HG03135 (cell line): ENCODE results near the gene CDH15.
"Not testable (repeated sequence)": the region's sequence is repeated elsewhere in the genome, so short reads cannot be mapped to it uniquely, and the experiment has no call there.

Experiments used
- ATAC-seq: cut with Tn5 transposase; IDR thresholded peaks from one replicate; pipeline ENCODE4 v1.9.1; 2021; ENCODE audit warnings: mild to moderate bottlenecking, moderate library complexity; ENCODE audit not compliant: unreplicated experiment

Gene CDH15

GRCh38 chr16:89155184-89155679 is 16.3 kb upstream of the CDH15 start:
- ATAC-seq, result no peak

DNA sequence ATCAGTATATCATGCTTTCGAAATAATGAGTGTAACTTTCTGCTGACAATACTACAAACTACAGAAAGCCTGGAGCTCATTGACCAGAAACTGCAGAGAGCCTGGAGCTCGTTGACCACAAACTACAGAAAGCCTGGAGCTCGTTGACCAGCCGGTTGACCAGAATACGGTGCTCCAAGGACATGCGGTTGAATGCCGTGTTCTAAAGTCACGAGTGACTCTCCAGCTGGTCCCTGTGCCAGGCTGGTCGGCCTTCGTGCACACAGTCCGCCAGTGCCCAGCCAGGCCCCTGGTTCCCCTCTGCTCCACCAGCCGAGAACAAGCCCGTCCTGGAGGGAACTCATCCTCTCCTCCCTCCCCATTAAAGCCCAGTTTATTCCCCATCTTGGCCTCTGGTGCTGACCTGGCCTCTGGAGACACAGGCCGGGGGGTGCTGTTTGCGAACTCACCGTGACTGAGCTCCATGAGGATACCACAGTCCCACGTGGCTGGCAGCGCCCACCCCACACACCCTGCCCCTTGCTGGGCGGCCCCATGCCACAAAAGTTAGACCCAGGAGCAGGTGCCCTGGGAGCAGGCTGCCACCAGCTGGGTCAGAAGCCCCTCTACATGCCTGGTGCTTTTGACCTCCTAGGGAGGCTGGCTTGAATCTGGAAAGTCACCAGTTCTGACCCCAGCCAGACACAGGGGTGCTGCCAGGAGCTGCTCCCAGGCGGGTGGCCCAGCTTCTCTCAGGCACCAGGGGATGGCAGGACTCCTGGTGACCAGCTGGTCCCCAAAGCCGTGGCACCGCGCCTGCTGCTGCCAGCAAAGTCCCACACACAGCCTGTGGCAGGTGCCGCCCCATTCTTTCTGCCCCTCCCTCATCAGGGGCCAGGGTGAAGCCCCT is 15.5 kb upstream of the CDH15 start:
- ATAC-seq, result no peak

- ATAC-seq, result no peak
Measured at GRCh38 chr16:89156740-89157645, 14.6 kb upstream of the CDH15 start.

GRCh38 chr16:89157778-89158177 is 13.8 kb upstream of the CDH15 start:
- no peak for ATAC-seq

- no peak for ATAC-seq
Measured at GRCh38 chr16:89159066-89159849, 12.3 kb upstream of the CDH15 start.

DNA sequence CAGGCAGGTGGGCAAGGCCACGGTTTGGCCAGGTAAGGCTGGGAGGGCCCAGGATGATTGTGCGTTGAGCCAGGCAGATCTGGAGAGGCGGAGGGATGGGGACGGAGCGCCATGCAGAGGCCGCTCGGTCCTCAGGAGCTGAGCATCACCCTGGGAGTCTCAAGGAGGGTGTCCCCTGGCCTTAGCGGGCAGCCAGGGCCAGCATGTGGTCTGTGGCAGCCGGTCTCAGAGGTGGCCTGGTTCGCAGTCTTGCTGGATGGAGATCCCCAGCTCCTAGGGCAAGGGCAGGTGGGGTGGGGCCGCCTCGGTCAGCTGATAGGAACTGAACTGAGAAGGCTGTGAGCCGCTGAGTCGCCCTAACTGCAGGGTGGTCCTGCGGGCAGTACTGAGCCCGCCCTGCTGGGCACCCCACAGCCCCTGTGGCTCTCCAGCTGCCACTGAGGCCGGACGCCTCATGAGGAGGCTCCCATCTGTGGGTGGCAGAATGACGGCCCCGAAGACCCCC is 11.6 kb upstream of the CDH15 start:
- ATAC-seq, result no peak

DNA sequence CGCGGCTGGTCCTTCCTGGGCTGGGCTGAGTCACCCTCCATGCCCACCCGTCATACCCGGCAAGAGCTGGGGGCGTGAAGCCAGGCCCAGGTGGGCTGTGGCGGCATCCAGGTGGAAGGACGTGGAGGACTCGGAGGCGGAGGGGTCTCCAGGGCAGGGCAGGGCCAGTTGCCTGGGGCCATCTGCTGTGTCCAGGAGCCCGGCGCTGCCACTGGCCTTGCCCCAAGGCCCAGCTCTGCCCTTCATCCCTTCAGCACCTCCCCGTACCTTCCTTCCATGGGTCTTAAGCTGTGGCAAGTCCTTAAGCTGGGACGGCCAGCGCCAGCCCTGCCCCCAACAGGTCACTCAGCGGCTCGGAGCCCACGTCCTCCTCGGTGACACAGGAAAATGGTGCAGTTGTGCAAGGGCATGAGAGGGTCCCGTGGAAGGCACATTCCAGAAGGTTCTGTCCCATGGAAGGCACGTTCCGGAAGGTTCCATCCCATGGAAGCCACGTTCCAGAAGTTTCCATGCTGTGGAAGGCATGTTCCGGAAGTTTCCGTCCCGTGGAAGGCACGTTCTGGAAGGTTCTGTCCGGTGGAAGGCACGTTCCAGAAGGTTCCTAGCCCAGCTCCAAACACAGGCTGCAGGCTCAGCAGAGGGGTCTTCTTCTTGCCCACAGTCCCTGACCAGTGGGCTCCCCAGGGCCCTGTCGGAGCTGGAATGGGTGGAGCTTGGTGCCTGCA is 10.4 kb upstream of the CDH15 start:
- no peak for ATAC-seq

- ATAC-seq, result no peak
Measured at GRCh38 chr16:89161763-89162713, 9.5 kb upstream of the CDH15 start.

DNA sequence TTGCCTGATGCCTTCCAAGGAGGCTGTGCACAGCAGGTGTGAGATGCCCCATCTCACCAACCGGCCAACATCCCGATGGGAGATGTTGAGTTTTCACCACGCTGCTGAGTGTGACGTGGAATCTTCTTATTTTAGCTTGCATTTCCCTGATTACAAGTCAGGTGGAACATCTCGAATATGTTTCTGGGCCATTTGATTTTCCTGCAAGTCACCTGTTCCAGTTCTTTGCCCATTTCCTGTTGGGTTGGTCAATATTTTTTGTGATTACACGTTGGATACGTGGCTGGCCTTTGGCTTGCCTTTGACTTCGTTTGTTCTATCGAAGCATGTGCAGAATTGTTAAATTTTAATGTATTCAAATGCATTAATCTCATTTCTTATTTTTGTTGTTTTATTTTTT is 8.3 kb upstream of the CDH15 start:
- ATAC-seq, result no peak

- no peak for ATAC-seq
Measured at GRCh38 chr16:89164436-89164835, 7.1 kb upstream of the CDH15 start.

DNA sequence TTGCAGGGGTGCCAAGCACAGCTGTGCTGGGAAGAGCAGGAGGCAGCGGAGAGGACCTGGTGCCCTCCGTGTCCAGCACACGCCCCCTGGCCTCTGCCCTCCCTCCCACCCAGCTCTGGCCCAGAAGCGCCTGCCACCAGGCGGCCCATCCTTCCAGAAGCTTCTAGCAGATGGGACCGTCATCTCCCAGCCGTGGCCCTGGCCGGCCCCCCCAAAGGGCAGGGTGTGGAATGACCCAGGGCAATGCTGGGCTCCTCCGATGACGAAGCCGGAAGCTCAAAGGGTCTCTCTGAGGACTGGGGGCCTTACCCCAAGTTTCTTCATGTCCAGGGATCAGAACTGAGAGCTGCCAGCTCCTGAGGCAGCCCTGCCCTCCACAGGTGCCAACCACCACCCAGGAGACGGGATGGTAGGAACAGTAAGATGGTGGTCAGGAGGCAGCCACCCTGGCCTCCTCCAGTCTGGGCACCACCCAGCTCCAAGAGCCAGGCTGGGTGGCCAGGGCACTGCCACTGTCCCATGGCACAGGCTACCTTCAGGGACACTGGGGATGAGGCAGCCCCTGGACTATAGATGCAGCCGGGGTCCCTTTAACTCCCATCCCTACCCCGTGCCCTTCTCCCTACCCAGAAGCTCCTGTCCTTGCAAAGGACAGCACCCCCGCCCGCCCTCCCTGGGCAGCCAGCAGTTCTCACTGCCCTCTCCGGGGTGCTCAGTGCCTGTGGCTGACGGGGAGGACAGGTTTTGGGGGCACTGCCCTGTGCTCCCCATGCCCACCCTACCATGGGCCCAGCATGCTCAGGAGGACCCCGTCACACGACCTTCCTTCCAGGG is 6.5 kb upstream of the CDH15 start:
- no peak for ATAC-seq

- not testable (repeated sequence) for ATAC-seq
Measured at GRCh38 chr16:89165681-89165979, 5.9 kb upstream of the CDH15 start.

GRCh38 chr16:89166696-89167424 is 4.7 kb upstream of the CDH15 start:
- no peak for ATAC-seq

DNA sequence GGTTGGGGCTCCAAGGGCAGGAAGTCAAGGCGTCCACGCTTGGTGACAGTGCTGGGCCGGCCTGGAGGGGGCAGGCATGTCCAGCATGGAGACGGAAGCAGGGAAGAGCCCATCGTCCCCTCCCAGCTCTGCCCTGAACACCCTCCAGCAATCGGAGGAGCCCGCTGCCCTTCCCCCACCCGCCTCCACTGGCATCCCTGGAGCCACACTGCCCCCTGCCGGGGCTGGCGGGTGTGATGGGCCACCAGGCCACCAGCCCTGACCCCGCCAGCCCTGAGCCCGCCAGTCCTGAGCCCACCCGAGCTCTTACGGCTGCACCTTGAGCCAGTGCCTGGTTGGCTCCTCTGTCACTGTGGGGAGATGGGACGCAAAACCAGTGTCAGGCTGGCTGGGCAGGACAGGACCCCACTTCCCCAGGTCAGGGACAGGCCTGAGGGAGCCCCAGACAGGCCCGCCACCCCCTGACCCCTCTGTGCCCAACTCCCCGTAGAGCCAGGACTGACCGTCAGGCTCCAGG is 4.1 kb upstream of the CDH15 start:
- no peak for ATAC-seq

DNA sequence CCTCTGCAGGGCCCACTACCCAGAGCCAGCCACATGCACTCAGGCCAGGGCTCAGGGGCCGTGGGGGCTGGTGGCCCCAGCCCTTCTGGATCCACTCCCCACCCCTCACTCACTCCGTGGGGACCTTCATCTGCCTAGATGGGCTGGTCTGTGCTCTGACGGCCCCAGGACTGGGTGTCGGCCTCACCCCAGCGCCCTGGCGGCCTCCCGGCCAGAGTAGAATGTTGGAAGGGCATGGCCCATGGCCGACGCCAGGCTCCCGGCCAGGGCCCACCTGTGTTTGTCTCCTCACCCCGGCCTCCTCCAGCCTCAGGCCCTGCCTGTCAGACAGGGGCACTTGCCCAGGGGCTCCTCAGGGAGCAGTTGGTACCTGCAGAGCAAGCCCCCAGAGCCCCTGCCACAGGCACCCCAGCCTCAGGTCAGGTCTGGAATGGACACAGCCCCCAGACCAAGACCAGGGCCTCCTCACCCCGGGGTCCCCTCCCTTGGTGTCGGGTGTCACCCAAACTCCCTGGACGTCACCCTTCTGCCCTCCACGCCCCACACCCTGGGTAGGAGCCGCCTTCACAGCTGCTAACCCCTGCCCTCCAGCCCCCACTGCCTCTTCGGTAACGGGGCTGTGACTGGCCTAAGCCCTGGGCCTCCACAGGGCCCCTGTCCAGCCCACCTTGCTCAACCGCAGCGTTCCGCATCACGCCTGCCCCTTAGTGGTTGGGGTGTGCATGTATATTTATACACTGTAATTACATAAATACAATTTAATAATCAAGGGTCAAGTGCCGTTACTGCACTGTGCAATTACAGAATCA is 3.0 kb upstream of the CDH15 start:
- ATAC-seq, result no peak

DNA sequence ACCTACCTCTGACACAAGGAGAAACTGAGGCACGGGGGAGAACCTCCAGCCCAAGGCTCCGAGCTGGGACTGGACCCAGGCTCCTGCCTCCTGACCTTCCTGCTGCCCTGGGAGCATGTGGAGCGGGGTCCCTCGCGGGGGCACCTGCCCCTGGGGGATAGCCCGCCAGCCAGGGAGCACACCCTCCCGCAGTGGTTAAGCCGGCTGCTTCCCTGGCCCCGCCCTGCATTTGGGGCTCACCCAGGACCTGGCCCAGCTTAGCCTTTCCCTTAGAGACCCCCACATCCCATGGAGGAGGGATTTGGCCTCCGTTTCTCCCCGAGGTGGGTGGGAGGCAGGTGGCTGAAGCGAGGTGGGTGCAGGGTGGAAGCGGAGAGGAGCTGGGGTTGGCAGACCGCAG is 1.8 kb upstream of the CDH15 start:
- ATAC-seq, result no peak
